Prostate gland (tissue), 2 donors: ENCODE measurements around the gene RNU2-63P.
"Not testable (repeated sequence)": the region's sequence is repeated elsewhere in the genome, so short reads cannot be mapped to it uniquely, and the experiment has no call there.

Experiments used
- CTCF ChIP-seq, 4 experiments: fragments of 200-600 bp in 2 of 4; fragments of 450-650 bp in 2 of 4; sonication (generic) in 2 of 4; IDR thresholded peaks; 1 replicate in 3 of 4; 2 replicates in 1 of 4; pipeline ENCODE4 v1.5.1; 2016 to 2019; ENCODE audit warnings: antibody characterized with exemption in 4 of 4, mild to moderate bottlenecking in 2 of 4, moderate library complexity in 2 of 4
- POLR2A ChIP-seq: fragments of 450-650 bp; IDR thresholded peaks from one replicate; pipeline ENCODE4 v1.6.1; 2016; ENCODE audit warnings: antibody characterized with exemption, mild to moderate bottlenecking
- POLR2AphosphoS5 ChIP-seq: sonication (generic); formaldehyde crosslinking; IDR thresholded peaks from one replicate; pipeline ENCODE4 v1.6.1; 2017; ENCODE audit warnings: antibody characterized with exemption

- not testable (repeated sequence) for TF ChIP-seq CTCF (IDR thresholded peaks at IDR 0.05); POLR2A; POLR2AphosphoS5
These were observed 1.4 kb upstream of the RNU2-63P start for GRCh38 chr2:88017780-88018038.
